Heart left ventricle (tissue), 16 donors: ENCODE data around the gene GNAT3. TPM values are rescaled to one million over a fixed set of nuclear protein-coding genes. Genes with fewer than 3 reads are reported as not detected.
A peak's percentile ranks its signal among the peaks of the same experiment; 100 is the strongest.

ENCODE experiments used
- ATAC-seq, 4 donors: fragments of 200-7000 bp; cut with Tn5 transposase; one replicate each; pipeline ENCODE4 v1.9.1; 2020 to 2022; ENCODE audit warnings: moderate library complexity in 4 of 4, mild to moderate bottlenecking in 3 of 4, moderate number of reproducible peaks in 1 of 4
- DNase-seq, 5 donors: peaks; one replicate each; pipeline ENCODE4 v3.0.0-alpha.2; 2020
- H3K27ac ChIP-seq, 12 donors: fragments of 200-600 bp; sonication (generic) in 4 of 12; one replicate each; pipeline versions ENCODE4 v1.5.0 to v1.8.0; 2016 to 2022; ENCODE audit warnings: mild to moderate bottlenecking in 2 of 12
- H3K27me3 ChIP-seq, 9 donors: fragments of 200-600 bp; sonication (generic) in 2 of 9; one replicate each; pipeline versions ENCODE4 v1.5.1 to v1.8.0; 2016 to 2022; ENCODE audit warnings: mild to moderate bottlenecking in 3 of 9
- H3K36me3 ChIP-seq, 9 donors: fragments of 200-600 bp; sonication (generic) in 2 of 9; one replicate each; pipeline versions ENCODE4 v1.5.0 to v1.8.0; 2018 to 2022; ENCODE audit warnings: mild to moderate bottlenecking in 2 of 9
- H3K4me1 ChIP-seq, 12 donors: fragments of 200-600 bp; sonication (generic) in 4 of 12; one replicate each; pipeline versions ENCODE4 v1.5.0 to v1.8.0; 2016 to 2022; ENCODE audit warnings: mild to moderate bottlenecking in 3 of 12
- H3K4me3 ChIP-seq, 12 donors: fragments of 200-600 bp; sonication (generic) in 4 of 12; one replicate each; pipeline versions ENCODE4 v1.5.0 to v1.8.0; 2017 to 2022; ENCODE audit warnings: mild to moderate bottlenecking in 9 of 12, moderate library complexity in 4 of 12
- H3K9me3 ChIP-seq, 12 donors: fragments of 200-600 bp; sonication (generic) in 4 of 12; one replicate each; pipeline versions ENCODE4 v1.5.0 to v1.8.0; 2016 to 2022; ENCODE audit warnings: mild to moderate bottlenecking in 1 of 12
- POLR2A ChIP-seq, 2 donors: fragments of 450-650 bp; IDR thresholded peaks; one replicate each; pipeline ENCODE4 v1.6.1; 2017; ENCODE audit warnings: antibody characterized with exemption in 2 of 2, mild to moderate bottlenecking in 2 of 2, moderate library complexity in 2 of 2
- WGBS, 4 donors: extraction: QIAGEN DNeasy Blood & Tissue Kit in 2 of 4; methylation state at CpG; one replicate each; pipeline versions ENCODE4 v1.1.5 to v1.1.7; 2013 to 2018; 5-methylcytosine and 5-hydroxymethylcytosine counted together
- intact Hi-C, 10 donors: fragments of 100-400 bp; cut with DNase I; formaldehyde crosslinking; loops; one replicate each; pipeline versions ENCODE4 v1.11.1 to v1.14.2; 2022
- polyA plus RNA-seq, 2 donors: library from polyadenylated mRNA; stranded (reverse); fragments of 200-250 nt; gene quantifications; one replicate each; pipeline ENCODE4 v1.2.3, GENCODE V29; 2013
- total RNA-seq, 9 donors: library from RNA; depleted of rRNA in 2 of 9; stranded (reverse); fragments of >200 nt in 2 of 9; fragmentation: NEBNext Ultra II Directional in 3 of 9; extraction: Animal tissue kit (Norgen Biotek cat#: 25700) in 3 of 9; gene quantifications; one replicate each; pipeline versions ENCODE4 v1.1.0 to v1.2.4, GENCODE V29; 2016 to 2023
- TF ChIP-seq, protein P1 (sequence below), 12 donors: fragments of 200-600 bp; sonication (generic) in 4 of 12; IDR thresholded peaks; one replicate each; pipeline versions ENCODE4 v1.5.0 to v1.8.0; 2018 to 2022; ENCODE audit warnings: antibody characterized with exemption in 12 of 12, mild to moderate bottlenecking in 5 of 12
- donor health status: ischemic (EF 13 %, LVEDD 7.1; RV severe dilation, severe dysfunction).
- donor health status: healthy with polysubstance abuse.
- donor health status: DM: no; HTN: yes; CAD: no.
- donor health status: DM: no; HTN: no; CAD: no.
- donor health status: ischemic (EF 25% LVEDD 6.9; RV normal size, moderate dysfunction).
- donor health status: ischemic (EF 25% LVEDD 5.7; RV mildly dilated, moderate dysfunction).
- donor health status: healthy.
- donor health status: DM: yes; HTN: yes; CAD: no.
- donor health status: ischemic (EF 35%, LVEDD 5.7; RV mildly dilated, moderate dysfunction).
- donor health status: nonischemic (EF 11% LVEDD 7.7; RV severe dilation, severe dysfunction).
- donor health status: DM: yes; HTN: yes; CAD: no.
- donor health status: PGD.
- donor health status: ischemic (EF 29% LVEDD 5.4; RV normal size, mild dysfunction).
- donor health status: nonischemic (EF 23%, LVEDD 6.1; RV moderate dilation, normal function).

Gene GNAT3
- total and polyA plus RNA-seq, 11 donors: not detected

DNA sequence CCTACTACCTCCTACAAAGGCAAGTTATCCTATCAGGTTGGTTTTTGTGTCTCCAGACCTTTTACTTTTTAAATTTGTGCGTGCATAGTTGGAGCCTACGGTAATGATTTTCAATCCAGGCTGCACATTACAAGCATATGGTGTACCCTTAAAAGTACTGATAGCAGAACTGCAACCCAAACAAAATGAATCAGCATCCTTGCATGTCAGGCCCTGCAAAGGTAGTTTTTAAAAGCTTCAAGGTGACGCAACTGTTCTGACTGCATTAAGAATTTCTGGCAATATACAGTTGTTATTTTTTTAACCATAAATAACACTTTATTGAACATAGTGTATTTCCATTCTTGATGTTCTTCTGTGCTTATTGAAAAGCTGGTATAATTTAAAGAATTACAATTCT is 28.9 kb downstream of the GNAT3 start:
- WGBS, 4 donors: 94 to 99% (median 96%) methylated on average over 3 of the region's 3 CpGs
- DNase-seq: no peak
- no peak for ATAC-seq
- peaks cover 0 to 21% (median 11%) of the 10 kb centered on the region in 12 donors for H3K4me1 ChIP-seq
- H3K4me3 ChIP-seq: no peak overlapping the region
- intact Hi-C loops: no loop called here
- TF ChIP-seq, protein P1, sequence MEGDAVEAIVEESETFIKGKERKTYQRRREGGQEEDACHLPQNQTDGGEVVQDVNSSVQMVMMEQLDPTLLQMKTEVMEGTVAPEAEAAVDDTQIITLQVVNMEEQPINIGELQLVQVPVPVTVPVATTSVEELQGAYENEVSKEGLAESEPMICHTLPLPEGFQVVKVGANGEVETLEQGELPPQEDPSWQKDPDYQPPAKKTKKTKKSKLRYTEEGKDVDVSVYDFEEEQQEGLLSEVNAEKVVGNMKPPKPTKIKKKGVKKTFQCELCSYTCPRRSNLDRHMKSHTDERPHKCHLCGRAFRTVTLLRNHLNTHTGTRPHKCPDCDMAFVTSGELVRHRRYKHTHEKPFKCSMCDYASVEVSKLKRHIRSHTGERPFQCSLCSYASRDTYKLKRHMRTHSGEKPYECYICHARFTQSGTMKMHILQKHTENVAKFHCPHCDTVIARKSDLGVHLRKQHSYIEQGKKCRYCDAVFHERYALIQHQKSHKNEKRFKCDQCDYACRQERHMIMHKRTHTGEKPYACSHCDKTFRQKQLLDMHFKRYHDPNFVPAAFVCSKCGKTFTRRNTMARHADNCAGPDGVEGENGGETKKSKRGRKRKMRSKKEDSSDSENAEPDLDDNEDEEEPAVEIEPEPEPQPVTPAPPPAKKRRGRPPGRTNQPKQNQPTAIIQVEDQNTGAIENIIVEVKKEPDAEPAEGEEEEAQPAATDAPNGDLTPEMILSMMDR (IDR thresholded peaks at IDR 0.05): no peak
- no peak for TF ChIP-seq POLR2A (IDR thresholded peaks at IDR 0.05)
- no peaks in the 10 kb centered on the region for H3K36me3 ChIP-seq
- H3K9me3 ChIP-seq: no peaks in the 10 kb centered on the region
- no peaks in the 10 kb centered on the region for H3K27me3 ChIP-seq
- H3K27ac ChIP-seq: no peak overlapping the region

DNA sequence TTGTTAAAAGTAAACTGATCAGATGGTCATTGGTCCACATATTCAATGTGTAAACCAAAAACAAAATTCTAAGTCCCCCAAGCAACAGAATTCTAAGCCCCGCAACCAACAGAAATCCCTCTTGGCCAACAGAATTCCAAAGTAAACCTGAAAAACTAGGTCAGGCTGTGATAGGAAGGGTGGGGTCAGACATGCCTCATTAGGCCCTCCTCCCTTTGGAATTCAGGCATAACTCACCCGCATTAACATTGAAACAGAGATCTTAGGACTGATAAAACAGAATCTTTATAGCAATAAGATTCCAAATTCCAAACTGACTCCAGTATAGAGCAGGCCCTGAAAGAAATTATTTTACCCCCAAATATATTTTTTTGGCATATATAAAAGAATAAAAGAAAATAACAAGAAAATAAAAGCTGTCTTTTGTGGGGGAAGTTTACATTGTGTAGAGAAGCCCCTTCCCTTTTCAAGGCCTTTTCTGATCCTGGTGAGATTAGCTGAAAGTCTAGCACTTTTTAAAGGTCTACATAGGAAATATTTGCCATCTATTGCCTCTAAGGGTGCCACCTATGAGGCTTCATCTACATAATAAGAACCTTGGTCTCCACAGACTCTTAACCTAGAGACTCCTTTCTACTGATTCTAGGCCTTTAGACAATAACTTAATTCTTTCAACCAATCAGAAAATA is 30.5 kb downstream of the GNAT3 start:
- Histone ChIP-seq H3K4me1 (peaks cover 0 to 33% (median 22%) of the 10 kb centered on the region in 12 donors), H3K27me3 (no peaks in the 10 kb centered on the region), H3K27ac (peak overlapping the region in 8 of 12 donors; percentile 26 to 54 (median 42)), H3K36me3 (no peaks in the 10 kb centered on the region), H3K9me3 (no peaks in the 10 kb centered on the region), H3K4me3 (no peak overlapping the region)
- DNase-seq (no peak), ATAC-seq (peak in 3 of 4 donors; percentile 42 to 62 (median 54))
- intact Hi-C loops: no loop called here
- WGBS, 4 donors: 47 to 68% (median 59%) methylated on average over 2 of the region's 2 CpGs
- TF ChIP-seq, protein P1 (IDR thresholded peaks at IDR 0.05): no peak
- no peak for TF ChIP-seq POLR2A (IDR thresholded peaks at IDR 0.05)

- Histone ChIP-seq H3K27me3 (no peaks in the 10 kb centered on the region), H3K36me3 (no peaks in the 10 kb centered on the region), H3K4me1 (peaks cover 0 to 38% (median 22%) of the 10 kb centered on the region in 12 donors), H3K9me3 (no peaks in the 10 kb centered on the region), H3K27ac (peak overlapping the region in 6 of 12 donors; percentile 29 to 54 (median 40)), H3K4me3 (no peak overlapping the region)
- 62 to 69% (median 67%) methylated on average over 4 of the region's 4 CpGs for WGBS, 4 donors
- ATAC-seq: no peak
- DNase-seq: no peak
- TF ChIP-seq POLR2A (IDR thresholded peaks at IDR 0.05): no peak
- TF ChIP-seq, protein P1 (IDR thresholded peaks at IDR 0.05): no peak
- intact Hi-C loops: no loop called here
Measured at GRCh38 chr7:80480566-80480965, 31.3 kb downstream of the GNAT3 start.

- peak in 2 of 4 donors; percentile 45 to 74 for ATAC-seq
- intact Hi-C loops: loop anchor here in 1 of 10 donors (10.0 kb wide), 1 partner anchor 166 kb away; no protein-coding TSS in a partner anchor
- no peaks in the 10 kb centered on the region for H3K36me3 ChIP-seq
- no peaks in the 10 kb centered on the region for H3K27me3 ChIP-seq
- peak overlapping the region in 1 of 12 donors; percentile 10 for H3K27ac ChIP-seq
- no peak overlapping the region for H3K4me3 ChIP-seq
- H3K9me3 ChIP-seq: no peaks in the 10 kb centered on the region
- TF ChIP-seq, protein P1 (IDR thresholded peaks at IDR 0.05): no peak
- TF ChIP-seq POLR2A (IDR thresholded peaks at IDR 0.05): no peak
- peaks cover 0 to 41% (median 25%) of the 10 kb centered on the region in 12 donors for H3K4me1 ChIP-seq
- DNase-seq: no peak
- 53 to 63% (median 58%) methylated on average over 2 of the region's 2 CpGs for WGBS, 4 donors
Measured at GRCh38 chr7:80478683-80479082, 33.2 kb downstream of the GNAT3 start.
